GM18870 (cell line): ENCODE measurements around the gene WDR6.

Experiments
- ATAC-seq: cut with Tn5 transposase; IDR thresholded peaks from one replicate; pipeline ENCODE4 v1.9.1; 2021; ENCODE audit warnings: moderate library complexity; ENCODE audit not compliant: unreplicated experiment

The WDR6 gene

DNA sequence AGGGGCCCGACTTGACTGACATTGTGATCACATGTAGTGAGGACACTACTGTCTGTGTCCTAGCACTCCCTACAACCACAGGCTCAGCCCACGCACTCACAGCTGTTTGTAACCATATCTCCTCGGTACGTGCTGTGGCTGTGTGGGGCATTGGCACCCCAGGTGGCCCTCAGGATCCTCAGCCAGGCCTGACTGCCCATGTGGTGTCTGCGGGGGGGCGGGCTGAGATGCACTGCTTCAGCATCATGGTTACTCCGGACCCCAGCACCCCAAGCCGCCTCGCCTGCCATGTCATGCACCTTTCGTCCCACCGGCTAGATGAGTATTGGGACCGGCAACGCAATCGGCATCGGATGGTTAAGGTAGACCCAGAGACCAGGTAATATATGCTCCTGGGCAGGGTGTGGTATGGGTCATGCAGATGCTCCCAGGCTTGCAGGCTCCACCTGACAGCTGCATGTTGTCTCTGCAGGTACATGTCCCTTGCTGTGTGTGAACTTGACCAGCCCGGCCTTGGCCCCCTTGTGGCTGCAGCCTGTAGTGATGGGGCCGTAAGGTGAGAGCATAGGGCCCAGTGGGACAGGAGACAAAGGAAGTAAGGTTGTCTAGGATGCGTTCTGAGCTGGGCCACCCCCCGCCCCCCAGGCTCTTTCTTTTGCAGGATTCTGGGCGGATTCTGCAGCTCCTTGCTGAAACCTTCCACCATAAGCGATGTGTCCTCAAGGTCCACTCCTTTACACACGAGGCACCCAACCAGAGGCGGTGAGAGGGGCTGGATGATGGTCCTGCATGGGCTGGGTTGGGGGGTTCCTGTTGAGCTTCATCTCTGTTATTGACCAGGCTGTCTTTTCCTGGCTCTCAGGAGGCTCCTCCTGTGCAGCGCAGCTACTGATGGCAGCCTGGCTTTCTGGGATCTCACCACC is 6.8 kb downstream of the WDR6 start:
- ATAC-seq = no peak

DNA sequence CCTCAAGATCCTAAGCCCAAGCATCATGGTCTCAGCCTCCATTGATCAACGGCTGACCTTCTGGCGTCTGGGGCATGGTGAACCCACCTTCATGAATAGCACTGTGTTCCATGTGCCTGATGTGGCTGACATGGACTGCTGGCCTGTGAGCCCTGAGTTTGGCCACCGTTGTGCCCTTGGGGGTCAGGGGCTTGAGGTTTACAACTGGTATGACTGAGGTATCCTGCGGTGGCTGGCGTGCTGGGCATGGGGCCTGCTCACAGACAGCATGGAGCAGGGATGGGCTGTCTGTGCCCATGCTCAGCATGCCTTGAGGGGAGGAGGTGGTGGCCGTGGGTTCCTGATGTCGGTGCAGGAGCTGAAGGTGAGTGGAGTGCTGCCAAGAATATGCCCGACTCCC is 7.9 kb downstream of the WDR6 start:
- no peak for ATAC-seq

DNA sequence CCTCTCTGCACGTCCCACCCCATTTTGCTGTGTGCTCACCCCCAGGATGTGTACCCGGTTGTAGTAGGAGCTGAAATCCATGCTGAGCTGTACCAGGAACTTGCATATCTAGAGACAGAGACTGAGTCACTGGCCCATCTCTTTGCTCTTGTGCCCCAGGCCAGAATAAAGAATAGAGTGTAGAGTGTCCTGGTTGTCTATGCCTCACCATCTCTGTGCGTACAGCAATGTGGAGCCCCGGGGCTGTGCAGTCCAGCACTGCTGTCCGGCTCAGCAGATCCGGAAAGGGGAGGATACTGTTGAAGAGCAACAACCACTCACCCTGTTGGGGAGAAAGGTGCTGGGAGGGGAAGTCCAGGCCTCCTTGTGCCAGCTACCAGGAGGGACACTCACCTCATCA is 8.6 kb downstream of the WDR6 start:
- no peak for ATAC-seq

DNA sequence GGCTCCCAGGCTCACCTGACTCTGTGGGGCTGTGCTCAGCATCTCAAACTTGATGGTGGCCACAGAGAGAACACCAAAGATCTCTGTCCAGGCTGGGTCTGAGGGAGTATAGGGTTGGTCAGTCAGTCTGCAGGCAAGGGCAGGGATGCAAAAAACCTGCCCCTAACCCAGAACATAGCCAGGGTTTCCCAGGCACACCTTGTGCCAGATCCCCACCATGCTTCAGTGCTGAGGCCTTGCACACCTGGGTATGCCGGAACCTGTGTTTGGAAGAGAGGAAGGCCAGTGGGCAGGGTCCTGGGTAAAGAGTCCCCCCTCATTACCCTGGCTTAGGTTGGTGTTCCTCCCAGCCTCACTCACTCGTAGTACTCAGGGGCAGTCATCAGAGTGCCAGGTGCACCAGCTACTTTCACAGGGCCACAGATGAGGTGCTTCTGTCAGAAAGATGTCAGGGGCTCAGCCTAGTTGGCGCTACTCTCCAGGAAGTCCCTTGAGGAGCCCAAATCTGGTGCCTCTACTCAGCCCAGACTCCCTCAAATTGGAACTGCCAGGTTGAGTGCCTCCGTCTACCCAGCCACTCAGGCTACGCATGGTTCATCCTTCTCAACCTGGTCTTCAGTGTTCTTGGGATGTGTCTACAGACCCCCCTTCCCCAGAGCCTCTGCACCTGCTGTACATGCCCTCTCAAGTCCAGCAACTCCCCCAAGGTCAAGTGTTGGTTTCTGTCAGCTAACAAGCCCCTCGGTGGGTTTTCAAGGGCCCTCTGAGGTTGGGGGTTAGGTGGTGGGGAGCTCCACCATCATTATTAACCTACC is 9.4 kb downstream of the WDR6 start:
- ATAC-seq = no peak

DNA sequence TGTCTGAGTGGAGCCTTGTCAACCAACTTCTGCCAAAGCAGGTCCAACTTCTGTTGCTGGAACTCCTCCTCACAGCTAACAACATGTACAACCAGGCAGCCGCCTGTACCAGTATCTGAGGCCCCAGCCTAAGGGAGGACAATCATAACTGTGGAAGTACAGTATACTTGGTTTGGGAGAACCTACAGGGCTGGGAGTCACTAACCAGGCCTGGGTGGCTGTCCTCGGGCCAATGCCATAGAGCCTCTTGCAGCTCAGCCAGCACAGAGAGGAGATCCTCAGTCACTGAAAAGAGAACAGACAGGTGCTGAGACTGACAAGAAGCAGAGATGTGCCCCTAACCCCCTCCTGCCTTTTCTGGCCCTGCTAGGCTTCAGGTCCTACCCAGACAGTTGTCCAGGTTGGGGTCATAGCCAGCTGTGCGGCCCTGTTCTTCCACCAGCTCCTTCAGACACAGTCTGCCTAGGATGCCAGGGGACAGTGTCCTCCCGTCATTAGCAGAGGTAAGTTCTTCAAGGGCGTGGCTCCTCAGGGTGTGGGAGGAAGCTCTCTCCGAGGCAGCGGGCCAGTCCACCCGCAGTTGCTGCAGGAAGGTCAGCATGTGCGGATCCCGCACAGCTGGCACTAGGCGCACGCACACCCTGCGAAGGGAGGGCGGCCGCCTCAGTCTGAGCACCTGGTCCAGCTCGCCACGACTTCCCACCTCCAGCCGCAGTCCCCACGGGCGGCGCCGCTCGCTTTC is 10.2 kb downstream of the WDR6 start:
- ATAC-seq = no peak

DNA sequence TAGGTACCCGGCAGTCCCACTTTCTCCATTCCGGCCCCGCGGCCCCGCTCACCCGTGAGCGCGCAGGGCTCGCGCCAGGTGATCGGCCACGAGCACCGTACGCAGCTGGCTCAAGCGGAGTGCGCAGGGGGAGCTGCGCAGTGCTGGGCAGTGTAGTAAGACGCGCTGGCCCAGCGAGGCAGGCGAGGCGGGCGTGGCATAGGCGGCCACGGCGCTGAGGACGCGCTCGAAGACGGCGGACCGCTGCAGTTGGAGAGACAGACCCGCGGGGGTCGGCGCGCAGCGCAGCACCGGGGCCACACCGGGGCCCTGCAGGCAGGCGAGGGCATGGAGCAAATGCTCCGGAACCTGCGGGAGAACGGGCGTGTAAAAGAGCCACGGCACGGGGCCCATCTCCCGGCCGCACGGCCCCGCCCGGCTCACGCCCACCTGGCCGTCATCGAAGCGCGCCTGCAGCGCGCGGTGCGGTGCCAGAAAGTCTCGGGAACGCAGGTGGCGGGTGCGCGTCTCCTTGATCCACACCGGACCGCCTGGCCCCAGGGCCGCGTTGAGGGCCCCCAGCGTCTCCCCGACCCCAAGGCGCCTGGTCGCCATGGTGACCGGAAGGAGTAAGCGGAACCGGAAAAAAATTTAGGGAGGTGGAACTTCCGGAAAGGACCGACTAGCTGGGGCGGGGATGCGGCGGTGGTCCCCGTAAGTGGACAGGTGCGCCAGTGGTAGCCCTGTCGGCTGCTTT is 10.9 kb downstream of the WDR6 start, which contains the start of gene DALRD3:
TSS of gene DALRD3 (minus strand) at position 610 of the 736 bp plus-strand sequence. CDS start at position 594, 16 bp downstream.
- no peak for ATAC-seq

DNA sequence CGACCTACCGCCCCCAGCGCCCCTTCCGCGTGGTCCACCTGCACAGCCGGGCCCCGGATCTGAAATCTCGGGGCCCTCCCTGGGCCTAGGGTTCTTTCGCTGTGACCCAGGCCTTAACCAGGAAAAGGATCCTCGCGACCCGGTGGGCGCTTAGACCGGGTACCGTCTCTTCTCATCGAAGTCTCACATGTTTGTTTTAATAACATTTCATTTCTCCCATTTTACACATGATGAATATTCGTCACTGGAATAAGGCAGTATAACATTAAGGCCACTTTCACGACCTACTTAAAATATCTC is 11.5 kb downstream of the WDR6 start:
- no peak for ATAC-seq

DNA sequence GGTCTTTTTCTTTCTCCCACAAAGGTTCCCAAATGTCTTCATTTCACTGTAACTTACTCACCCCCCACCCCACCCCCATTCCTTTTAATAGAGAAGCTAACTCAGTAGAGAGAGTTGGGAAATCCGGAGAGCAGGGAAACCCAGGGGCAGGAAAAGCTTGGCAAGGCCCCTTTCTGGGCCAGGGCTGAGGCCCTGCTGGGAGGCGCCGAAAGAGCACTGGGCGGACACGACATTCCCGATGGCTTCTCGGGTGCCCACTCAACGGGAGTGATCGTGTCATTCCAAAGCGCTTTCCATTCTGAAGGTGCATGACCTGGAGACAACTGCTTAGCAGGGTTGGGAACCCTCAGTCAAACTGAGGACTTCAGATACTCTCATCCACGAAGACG is 12.7 kb downstream of the WDR6 start:
- ATAC-seq = no peak

DNA sequence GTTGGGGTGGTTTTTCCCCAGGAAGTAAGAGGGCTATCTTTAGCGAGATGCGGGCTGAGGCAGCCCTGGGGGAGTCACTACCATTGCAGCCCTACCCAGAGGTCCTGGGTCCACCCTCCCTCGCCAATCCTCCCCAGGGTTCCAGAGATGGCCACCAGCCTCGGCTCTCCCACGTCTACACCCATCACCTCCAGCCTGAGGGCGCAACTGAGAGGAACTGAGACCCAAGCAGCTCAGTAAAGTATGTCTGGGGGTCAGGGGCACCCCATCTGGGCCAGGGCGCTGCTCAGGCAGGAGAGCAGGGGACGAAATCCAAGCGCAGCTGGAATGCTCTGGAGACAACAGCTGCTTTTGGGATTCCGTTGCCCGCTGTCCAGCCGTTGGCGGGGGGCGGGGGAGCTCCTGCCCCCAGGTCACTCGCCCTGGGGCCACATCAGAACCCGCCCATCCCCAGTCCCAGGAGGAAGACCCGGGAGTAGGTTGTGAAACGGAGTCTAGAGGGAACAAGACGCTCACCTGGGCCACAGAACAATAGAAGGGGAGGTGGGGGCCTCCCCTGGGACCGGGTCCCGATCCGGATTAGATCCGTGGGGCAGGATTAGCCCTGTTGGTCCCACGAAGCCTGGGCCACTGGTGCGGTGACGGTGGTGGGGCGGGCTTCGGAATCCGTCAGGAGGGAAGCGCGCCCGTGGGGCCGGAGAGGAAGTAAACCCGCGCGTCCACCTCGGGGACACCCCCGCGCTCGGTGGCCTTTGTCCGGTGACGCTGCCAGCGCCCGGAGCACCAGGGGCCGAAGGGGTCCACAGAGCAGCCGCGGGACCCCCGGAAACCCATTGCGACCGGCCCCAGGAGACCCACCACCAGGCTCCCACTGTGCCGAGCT is 13.4 kb downstream of the WDR6 start:
- peak; percentile 1 for ATAC-seq

DNA sequence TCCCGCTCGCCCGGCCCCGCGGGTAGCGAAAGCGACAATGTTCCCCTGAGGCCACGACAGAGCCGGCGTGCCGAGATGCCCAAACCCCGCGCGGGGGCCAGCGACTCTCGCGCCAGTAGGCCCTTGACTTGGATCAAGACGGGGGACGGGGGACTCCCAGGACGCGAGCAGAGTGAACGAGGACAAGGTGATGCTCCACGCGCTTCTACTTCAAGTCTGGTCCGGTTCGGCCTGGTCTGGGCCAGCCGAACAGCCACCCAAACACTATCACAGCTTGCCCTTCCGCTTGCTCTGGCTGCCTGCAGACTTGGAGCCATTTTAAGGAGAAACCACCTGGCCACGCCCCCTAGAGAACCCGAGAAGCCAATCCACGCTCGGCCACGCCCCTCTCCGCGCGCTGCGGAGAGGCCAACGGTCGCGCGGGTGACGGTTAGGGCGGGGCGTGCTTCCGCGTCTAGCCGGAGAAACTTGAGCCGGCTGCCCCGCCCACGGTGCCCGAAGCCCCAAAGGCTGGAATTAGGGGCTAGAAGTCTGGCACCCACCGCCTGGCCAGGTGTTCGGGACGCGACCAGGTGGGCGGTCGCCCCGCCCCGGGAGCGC is 14.1 kb downstream of the WDR6 start:
- ATAC-seq = peak; percentile 47

DNA sequence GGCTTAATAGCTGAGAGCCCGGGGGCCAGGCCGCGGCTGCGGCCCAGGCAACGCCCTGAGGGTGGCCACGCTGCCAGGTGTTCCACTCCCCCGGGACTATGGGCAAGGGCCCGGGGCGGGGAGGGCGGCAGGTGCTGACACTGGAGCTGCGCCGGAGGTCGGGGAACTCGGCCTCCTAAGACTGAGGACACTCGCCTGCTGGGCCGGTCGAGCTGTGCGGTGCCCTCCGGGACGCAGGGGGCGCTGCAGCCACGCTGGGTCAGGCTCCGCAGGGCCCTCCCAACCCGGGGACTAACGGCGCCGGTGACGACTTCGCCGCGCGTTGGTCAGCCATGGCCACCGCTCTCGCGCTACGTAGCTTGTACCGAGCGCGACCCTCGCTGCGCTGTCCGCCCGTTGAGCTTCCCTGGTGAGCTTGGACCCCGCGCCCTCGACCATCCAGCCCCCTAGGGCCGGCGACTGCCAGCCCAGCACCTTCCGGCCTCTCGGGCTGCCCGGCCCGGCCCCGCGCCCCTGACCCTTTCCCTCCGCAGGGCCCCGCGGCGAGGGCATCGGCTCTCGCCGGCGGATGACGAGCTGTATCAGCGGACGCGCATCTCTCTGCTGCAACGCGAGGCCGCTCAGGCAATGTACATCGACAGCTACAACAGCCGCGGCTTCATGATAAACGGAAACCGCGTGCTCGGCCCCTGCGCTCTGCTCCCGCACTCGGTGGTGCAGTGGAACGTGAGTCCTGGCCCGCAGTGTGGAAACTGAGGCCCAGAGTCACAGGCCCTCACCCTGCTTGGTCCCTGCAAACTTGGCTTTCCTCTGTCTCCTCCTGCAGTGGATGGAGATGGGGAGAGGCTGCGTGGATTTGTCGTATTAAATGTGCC is 14.9 kb downstream of the WDR6 start, which contains the start of gene NDUFAF3:
TSS of gene NDUFAF3 (plus strand) at position 309 of the 875 bp plus-strand sequence. CDS start at position 333, 24 bp downstream.
- ATAC-seq = peak; percentile 55

DNA sequence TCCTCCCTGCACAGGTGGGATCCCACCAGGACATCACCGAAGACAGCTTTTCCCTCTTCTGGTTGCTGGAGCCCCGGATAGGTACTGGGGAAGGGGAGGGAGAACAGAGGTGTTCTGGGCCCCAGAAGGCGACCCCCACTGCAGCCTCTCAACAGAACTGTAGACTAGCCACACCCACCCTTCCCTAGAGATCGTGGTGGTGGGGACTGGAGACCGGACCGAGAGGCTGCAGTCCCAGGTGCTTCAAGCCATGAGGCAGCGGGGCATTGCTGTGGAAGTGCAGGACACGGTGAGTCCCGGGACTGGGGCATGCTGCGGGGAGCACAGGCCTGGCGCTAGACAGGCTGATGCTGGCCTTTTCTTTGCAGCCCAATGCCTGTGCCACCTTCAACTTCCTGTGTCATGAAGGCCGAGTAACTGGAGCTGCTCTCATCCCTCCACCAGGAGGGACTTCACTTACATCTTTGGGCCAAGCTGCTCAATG is 15.5 kb downstream of the WDR6 start:
- no peak for ATAC-seq

DNA sequence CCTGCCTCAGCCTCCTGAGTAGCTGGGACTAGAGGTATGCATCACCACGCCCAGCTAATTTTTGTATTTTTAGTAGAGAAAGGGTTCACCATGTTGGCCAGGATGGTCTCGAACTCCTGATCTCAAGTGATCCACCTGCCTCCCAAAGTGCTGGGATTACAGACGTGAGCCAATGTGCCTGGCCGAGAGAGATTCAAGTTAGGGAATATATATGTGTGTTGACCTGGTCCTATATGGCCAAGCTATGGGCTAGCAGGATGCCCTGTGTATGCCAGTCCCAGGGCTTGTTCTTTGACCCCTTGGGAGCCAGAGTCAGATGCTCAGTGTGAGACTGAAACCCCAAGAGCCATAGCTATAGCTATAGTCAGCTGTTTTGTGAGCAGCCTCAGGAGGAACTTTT is 16.6 kb downstream of the WDR6 start:
- no peak for ATAC-seq

DNA sequence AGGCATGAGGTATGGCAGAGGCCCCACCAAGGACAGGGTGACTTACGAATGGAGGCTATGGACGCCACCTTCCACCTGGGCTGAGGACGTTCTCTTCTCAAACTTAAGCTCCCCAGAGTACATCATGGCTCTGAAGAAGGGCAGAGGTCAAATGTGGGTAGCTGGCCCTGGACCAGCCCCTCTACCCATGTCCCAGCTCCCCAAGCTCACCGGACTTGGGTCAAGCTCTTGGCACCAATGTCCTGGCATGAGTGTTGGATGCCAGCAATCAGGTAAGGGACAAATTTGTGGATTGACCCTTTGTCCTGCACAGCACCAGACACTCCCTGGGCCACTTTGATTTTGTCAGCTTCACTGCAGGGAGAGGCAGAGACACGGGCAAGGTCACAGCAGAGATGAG is 17.3 kb downstream of the WDR6 start:
- ATAC-seq = no peak

DNA sequence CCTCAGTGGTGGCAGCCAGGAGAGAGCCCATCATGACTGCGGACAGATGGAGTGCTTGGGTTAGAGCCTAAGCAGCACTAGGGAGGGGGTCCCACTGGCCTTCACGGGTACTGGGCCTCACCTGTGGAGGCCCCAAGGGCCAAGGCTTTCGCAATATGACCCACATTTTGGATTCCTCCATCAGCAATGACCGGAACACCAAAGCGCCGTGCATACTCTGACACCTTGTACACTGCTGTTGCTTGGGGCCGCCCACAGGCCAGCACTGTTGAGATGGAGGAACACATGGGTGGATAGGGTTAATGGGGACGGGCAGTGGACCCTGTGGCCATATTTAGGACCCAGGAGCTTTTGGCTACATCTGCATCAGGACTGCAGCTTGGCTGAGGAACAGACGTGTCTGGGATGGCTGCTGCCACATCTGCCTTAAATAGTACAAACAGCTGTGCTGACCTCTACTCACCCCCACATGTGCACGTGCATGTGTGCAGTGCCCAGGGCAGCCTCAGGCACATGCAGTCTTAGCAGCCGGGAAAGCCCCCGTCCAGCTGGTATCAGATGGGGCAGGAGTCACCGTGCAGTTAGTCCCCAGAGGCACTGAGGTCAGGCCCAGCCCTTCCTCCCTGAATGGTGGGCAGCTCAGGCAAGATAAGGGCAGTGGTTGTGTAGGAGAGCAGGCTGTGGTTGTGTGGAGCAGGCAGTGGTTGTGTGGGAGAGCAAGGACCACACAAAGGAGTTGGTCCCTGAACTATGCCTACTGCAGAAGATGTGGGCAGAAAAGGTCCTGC is 18.0 kb downstream of the WDR6 start:
- ATAC-seq = no peak

DNA sequence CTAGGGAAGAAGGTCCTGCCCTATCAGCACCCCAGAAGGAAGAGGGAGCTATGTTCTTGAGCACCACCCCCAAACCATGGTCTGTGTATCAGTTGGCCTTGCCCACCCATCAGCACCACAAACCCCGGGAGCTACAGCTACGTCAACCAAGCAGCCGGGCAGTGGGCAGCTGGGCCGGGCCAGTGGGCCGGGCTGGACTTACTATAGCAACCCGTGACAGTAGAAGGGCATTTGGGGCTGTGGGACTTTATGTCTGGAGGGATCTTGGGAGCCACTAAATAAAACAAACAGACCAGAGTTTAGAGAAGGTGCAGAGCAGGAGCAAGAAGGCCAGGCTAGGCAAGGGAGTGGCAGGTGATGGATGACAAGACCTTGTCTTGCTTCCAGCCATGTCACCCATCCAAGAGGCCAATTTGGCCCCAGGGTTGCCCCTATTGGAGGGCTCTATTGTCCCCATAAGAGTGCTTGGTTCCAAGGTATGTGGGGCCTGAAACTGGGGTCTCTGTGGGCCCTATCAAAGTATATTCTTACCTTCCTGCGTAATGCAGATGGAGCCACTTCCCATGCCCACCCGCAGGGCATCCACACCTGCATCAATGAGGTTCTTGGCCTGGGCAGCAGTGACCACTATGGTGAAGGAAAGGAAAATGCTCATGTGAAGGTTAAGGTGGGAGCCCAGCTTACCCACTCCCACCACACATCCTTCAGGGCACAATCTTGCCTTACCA is 18.8 kb downstream of the WDR6 start:
- no peak for ATAC-seq

DNA sequence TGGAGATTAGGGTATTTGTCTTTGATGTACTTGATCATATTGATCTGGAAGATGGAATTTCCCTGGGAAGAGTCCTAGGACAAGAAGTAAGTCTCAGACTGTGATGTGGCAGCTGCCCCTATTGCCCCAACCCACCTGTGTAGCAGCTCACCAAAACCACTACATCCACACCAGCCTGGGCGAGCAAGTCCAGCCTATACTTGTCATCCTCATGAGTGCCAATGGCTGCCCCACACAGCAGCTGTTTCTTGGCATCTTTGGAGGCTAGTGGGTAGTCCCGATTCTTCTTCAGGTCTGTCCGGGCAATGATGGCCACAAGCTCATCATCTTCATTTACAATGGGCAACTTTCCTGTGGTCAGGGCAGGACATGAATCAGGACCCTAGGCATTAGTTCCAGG is 19.3 kb downstream of the WDR6 start:
- ATAC-seq = no peak
